GM21390 (cell line): ENCODE data around the gene THADA.

Experiments
- ATAC-seq: cut with Tn5 transposase; IDR thresholded peaks from one replicate; pipeline ENCODE4 v1.9.1; 2021; ENCODE audit not compliant: unreplicated experiment

Gene THADA

GRCh38 chr2:43217228-43218154 lies 378.3 kb downstream of the THADA start:
- ATAC-seq: no peak

GRCh38 chr2:43216629-43217028 lies 379.2 kb downstream of the THADA start:
- no peak for ATAC-seq

DNA sequence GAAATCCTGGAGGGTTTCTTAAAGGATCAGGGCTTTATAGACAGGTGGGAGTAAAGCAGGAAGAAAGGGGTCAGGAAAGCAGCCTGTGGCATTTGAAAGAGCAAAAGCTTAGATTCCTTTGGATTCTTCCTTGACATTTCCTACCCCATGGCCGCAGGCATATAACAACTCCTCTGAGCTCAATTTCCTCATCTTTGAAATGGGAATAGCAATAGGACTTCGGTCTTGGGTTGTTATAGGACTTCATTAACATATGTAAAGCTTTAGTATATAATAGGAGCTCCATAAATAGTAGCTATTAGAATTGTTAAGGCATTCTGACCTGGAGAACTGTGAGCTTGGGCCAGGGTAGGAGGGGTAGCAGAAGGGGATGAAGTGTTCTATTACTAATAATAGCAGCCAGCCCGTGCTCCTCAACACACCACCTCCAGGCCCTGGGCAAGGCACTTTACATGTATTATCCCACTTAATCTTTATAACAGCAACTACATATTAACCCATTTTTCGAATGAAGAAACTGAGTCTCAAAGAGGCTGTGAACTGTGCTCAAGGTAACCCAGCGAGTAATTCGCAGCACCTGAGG lies 380.1 kb downstream of the THADA start:
- ATAC-seq: no peak

GRCh38 chr2:43214253-43214652 lies 381.6 kb downstream of the THADA start:
- no peak for ATAC-seq

GRCh38 chr2:43212931-43213330 lies 382.9 kb downstream of the THADA start:
- ATAC-seq: no peak

DNA sequence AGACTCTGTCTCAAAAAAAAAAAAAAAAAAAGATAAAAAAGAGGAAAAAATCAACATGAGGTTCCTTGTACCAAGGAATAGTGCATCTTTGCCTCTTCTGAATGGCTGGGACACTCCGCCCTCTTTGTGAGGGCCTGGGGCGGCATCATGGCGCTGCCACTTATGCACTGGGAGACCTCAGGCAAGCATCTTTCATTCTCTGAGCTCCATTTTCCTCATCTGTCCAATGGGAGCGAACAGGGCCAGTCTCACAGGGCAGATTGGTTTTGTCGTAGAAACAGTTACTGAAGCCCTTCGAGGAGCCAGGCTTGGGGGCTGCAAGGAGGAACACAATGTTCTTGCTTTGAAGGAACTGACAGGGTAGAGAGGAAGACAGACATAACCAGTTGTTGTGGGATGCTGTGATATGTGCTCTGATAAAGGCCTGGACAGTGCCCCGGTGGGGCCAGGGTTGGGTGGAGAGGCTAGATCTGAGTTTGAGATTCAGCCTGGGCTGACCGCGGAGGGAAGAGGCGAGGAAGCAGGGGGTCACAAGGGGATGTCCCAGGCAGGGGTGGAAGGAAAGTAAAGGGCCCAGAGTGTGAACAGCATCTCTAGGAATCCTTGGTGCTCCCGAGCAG lies 383.5 kb downstream of the THADA start:
- ATAC-seq: no peak

GRCh38 chr2:43210467-43211303 lies 385.2 kb downstream of the THADA start:
- no peak for ATAC-seq

GRCh38 chr2:43210125-43210466 lies 385.7 kb downstream of the THADA start:
- ATAC-seq: no peak

DNA sequence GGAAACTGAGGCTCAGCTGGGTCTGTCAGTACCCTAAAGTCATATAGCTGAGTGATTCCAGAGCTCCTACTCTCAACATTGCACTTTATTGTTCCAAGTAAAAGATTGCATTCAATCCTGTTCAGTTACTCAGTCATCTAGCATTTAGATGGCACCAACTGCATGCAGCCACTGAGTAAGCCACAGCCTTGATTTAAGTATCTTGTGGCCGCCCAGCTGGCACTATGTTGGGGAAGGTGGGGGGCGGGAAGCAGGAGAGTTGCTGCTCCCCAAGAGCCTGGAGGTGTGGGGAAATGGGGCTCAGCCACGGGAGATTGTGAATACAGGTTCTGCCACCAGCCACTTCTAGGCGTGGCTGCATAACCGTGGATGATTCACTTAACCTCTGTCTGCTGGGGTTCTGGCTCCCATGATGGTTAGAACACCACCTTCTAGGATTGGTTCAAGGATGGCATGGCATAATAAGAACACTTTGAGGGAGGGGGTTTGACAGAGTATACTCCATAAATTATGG lies 386.6 kb downstream of the THADA start:
- no peak for ATAC-seq

- ATAC-seq: no peak
These were observed 388.1 kb downstream of the THADA start for GRCh38 chr2:43207553-43208300.

DNA sequence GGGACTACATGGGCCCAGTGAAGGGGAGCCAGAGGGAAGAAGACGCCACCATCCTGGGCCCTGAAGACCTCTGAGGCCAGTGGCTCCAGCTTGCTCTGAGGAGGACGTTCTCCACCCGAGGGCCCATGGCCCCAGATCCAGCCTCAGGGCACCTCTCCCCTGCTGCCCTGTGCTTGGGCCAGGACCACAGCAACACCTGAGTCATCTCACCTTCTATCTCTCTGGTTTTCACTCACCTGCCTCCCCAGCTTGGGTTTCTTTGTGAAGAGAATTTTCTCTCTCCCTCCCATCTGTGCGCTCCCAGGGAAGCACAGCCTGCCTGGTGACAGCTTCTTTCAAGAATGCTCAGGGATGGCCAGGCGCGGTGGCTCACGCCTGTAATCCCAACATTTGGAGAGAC lies 389.2 kb downstream of the THADA start:
- ATAC-seq: no peak

- ATAC-seq: no peak
These were observed 392.5 kb downstream of the THADA start for GRCh38 chr2:43203373-43203772.

DNA sequence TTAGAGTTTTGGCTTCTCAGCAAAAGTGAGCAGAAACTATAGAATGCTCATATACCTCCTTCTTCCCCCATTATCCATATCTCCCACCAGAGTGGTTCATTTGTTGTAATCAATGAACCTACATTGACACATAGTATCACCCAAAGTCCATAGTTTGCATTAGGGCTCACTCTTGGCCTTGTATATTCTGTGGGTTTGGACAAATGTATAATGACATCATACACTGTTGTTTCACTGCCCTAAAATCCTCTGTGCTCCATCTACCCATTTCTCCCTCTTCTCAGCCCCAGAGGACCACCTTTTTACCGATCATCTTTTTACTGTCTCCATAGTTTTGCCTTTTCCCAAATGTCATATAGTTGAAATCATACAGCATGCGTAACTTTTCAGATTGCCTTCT lies 393.5 kb downstream of the THADA start:
- ATAC-seq: no peak

DNA sequence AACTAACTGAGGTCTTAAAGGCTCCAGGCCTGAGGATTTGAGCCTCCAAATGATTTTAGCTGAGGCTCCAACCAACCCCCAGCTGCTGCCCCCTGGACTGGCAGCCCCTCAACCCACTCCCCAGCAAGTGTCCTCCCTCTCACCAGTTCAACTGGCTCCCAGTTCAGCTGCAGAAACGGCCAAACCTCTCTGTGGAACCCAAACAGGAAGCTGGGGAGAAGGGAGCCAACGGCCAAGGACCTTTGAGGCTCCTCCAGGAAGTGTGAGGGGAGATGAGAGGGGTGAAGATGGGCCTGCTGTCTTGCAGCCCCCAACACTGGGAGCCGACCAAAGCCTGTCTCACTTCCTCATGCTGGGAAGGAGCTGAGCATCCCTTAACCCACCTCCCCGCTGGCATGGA lies 394.3 kb downstream of the THADA start:
- no peak for ATAC-seq

DNA sequence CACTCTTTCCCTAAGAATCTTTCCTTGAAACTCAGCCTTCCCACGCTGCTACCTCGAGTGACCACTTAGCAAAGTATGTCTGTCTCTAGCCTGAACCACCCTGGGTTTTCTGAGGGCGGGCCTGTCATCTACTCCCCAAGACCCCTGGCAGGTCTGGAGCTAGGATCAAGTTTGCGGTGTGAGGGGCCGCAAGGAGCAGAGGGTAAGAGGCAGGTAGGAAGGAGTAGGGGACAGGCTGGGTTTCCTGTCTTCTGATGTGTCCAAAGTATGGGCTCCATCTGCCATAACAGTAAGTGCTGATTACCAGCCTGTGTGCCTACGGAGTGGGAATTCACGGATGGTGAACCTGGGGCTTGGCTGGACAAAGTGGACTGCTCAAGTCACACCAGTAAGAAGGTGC lies 394.8 kb downstream of the THADA start:
- ATAC-seq: no peak

GRCh38 chr2:43199492-43200488 lies 396.0 kb downstream of the THADA start:
- no peak for ATAC-seq

DNA sequence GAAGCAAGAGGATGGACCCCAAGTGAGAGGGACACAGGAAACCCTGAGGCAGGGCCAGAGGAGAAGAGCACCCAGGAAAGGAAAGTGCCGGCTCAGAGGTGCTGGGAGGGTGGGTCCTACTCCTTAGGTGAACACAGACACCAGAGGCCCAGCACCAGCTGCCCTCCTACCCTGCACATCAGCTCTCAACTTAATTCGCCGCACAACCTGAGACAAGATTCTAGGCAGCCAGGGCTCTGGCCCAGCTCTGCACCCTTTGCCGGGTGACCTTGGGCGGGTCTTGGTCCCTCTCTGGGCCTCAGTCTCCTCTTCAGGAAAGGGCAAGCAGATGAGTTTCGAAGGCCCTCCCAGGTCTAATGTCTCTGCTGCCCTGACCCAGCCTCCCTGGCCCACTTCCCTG lies 397.6 kb downstream of the THADA start:
- no peak for ATAC-seq

- ATAC-seq: no peak
These were observed 398.3 kb downstream of the THADA start for GRCh38 chr2:43197588-43197896.
